AG08396 (cell line): ENCODE measurements around the gene PIGO.
A peak's percentile ranks its signal among the peaks of the same experiment; 100 is the strongest.

Source experiments
- DNase-seq: peaks from one replicate; pipeline ENCODE4 v3.0.0; 2012; ENCODE audit warnings: low spot score, mixed read lengths

The PIGO gene

DNA sequence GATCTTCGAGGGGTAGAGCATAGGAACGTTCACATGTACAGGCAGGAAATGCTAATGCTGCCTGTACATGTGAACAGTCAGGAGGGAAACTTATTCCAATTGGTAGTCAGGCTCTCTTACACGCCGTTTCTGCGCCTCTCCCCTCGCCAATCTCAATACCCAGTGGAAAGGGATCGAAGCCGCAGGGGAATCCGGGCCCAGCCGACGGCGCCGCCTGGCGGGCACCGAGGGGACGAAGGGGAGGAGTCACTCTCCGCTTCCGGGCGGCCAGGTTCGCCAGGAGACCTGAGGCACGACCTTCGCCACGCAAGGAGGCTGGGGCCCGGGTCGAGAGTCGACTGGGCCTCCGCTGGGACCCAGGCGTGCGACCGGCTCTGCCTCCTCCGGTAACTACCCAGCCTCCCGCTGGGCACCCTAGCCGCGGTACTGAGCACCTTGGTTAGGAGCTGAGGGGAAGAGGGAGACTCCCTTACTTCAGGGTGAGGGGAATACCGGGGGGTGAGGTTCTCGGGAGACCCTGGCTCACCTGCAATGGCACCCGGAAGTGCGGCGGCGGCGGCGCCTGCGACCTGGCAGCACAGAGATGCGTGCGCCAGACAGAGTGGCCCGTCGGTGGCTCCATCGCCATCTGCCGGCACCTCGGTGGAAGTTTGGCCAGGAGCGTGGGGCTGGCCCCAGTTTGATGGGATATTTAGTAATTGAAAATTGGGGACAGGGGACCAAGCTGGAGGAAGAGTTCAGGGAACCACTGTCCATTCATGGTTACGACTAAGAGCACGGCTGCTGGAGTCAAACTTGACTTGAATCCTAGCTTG lies at the start of gene PIGO:
TSS of gene PIGO (minus strand) at position 557 of the 815 bp plus-strand sequence. CDS start 1,026 bp downstream, outside the sequence.
- peak; percentile 90 for DNase-seq

DNA sequence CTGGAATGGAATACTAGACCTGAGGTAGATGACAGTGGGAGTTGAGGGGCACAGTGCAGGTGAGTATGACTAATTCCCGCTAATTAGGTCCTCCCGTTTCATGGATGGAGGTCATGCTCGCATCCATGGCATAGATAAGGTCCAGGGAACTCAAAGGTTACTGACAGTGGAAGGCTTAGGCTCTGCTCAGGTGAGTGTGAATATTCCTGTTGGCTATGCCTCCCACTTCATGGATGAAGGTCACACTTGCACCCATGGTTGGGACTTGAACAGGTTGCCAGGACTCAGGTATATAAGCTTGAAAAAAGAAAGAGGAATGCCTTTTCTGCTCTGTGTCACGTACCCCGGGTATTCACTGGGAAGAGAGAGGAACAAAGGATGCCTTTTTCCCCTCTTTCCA lies 45.6 kb upstream of the PIGO start:
- no peak for DNase-seq

DNA sequence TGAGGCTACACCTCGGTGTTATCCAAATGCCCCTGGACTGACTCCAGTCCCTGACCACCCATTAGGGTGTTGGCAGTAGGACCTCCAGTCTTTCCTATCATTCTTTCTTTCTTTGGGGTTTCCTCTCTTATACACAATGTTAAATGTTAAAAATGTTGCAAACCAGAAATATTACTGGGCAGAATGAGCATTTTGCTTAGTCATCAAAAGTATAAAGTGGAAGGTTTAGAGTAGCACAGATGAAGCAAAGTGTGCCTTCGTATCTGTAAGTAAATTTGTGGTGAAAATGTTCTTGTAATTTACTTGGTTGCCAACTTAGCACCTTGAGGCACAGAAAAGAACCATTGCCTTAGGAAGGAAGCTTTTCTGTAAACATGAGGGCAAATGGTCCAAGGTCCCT lies 43.7 kb upstream of the PIGO start:
- DNase-seq, result no peak

DNA sequence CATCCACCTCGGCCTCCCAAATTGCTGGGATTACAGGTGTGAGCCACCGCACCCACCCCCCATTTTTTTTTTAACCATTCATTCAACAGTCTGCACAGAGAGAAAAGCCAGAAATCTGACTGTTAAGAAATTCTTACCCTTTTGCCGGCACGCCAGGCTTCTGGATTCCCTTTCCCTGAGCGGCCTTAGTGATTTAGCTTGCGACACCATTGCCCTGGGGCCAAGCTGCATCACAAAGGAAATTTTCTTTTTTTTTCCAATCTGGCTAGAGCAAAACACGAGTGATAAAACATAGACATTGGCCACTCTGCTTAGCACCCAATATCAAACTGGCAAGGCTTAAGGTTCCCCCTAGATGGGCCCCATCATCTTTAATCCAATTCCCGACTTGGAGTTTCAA lies 40.5 kb upstream of the PIGO start:
- no peak for DNase-seq

DNA sequence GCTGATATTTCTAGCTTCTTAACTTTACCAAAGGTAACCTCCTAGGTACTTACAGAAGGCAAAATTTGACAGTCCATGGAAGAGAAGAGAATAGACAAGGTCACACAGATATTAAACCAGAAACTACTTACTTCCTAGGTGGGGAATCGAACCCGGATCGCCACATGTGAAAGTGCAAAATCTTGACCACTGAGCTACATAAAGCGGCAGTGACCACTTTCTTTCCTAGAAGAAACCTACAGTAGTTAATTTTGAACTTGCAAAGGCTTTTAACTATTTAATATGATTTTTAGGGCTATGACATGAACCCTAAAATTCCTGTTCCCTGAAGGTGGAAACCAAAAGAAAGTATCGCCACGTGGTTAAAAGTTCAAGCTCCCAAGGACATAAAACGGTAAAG lies 39.6 kb upstream of the PIGO start:
- no peak for DNase-seq

DNA sequence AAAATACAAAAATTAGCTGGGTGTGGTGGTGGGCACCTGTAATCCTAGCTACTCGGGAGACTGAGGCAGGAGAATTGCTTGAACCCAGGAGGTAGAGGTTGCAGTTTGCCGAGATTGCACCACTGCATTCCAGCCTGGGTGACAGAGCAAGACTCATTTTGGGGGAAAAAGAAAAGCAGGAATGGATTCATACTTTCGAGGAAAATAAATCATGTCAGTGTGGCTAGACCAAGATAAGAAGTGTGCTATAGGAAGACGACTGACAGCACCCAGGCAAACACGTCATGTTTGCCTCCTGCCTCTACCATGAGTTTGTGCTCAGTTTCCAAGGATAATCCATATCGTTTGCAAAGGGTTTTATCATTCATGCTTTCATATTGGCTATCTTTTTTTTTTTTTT lies 38.5 kb upstream of the PIGO start:
- DNase-seq, result no peak

DNA sequence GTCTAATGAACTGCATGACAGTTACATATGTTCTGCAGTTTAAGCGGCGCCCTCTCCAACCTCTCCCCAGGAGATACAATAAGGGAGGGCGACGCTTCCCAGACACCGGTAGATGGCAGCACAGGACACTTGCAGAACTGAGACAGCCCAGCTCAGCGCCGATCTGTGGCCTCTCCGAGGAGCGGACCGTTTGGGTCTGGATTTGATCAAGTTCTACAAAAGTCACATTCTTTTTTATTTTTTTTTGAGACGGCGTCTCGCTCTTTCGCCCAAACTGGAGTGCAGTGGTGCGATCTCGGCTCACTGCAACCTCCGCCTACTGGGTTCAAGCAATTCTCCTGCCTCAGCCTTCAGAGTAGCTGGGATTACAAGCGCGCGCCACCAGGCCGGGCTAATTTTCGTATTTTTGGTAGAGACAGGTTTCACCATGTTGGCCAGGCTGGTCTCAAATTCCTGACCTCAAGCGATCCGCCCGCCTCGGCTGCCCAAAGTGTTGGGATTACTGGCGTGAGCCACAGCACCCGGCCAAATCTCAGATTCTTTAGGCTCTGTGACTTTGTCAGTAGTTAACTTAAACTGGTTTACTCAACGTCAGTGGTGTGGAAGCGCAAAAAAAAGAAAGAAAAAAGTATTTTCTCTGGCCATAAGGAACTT lies 20.6 kb upstream of the PIGO start:
- DNase-seq, result peak; percentile 86

DNA sequence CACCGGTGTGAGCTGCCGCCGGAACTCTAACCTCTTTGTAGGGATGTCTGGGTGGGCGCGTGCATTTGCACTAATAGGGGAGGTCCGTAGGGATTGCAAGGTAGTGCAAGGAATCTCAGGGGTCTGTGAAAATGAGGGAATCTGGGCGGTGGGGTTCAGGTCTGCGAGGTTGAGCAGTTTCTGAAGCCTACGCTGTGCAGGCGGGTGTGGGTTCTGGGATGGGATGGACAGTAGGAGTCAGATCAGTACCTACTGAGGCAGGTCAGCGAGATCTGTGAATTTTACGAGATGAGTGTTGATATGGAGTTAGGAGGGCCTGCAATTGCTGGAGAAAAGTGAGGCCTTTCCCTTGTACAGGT lies 20.1 kb upstream of the PIGO start:
- DNase-seq, result no peak

DNA sequence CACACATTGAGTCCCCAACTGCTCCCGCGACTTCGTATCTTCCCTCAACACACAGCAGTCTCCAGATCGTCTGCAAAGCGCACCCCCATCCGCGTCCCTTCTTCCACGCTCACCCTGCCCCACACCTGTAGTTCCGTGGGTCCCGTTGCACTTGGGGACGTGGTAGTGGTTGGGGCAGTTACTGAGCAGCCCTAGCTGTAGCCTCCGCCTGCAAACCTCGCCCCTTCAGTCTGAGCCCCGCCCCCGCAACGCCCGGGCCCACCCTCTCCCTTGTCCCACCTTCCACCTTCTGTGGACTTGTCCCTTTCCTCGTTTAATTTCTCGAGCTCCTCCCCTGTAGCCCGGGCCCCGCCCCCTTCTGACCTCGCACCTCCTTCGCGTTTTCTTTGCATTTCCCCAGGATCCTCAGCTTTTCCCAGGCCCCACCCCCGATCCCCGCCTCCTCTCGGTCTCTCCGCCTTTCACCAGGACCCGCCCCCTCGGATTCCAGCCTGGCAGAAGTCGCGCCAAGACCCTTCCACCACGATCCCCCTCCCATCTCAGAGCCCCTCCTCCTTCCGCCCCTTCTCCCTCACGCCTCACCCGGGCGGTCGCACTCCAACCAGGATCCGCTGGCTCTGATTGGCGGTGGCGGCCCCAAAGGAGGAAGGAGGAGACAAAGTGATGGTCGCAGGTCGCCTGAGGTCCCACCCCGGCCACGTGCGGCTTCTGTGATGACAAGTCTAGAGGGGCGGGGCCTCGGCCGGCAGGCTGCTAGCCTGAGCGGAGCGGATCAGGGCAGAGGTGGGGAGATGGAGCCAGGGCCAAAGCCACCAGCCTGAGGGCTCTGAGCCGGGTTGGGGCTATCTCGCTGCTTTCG lies 19.5 kb upstream of the PIGO start, which contains the start of gene ATOSB:
TSS of gene ATOSB (minus strand) at position 183 of the 859 bp plus-strand sequence. CDS start 7,588 bp downstream, outside the sequence.
- DNase-seq, result peak; percentile 90

DNA sequence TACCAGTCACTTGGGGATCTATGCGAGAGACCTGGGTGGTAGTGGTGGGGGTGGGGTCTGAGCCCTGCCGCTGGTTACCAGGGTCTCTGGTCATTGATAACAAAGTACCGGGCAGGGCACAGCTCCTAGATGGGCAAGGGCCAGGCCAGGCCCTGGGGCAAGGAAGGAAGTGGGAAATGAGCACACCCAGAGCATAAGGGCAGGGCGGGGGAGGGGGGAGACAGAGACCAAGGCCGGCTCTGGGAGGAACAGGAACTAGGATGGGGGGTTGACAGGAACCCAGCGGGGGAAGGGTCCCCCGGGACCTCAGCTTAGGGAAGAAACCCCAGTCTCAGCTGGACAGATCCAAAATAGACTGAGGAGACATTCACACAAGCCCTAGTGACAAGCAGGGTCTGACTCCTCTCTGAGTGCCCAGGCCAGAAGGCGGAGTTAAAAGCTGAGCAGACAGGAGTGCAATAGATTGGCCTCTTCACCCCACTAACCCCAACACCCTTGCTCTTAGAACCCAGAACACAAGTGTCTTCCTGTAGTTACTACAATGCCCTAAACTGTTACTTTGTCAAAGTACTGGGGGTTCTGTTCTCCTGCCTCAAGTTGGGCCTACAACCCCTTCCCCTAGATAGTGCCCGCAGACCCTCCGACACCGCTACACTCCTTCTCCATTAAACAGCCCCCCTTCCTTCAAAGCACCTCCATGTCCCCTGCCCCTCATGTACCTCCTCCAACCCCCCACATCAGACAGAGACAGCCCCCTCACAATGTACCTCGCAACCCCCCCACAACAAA lies 18.6 kb upstream of the PIGO start:
- DNase-seq, result no peak

DNA sequence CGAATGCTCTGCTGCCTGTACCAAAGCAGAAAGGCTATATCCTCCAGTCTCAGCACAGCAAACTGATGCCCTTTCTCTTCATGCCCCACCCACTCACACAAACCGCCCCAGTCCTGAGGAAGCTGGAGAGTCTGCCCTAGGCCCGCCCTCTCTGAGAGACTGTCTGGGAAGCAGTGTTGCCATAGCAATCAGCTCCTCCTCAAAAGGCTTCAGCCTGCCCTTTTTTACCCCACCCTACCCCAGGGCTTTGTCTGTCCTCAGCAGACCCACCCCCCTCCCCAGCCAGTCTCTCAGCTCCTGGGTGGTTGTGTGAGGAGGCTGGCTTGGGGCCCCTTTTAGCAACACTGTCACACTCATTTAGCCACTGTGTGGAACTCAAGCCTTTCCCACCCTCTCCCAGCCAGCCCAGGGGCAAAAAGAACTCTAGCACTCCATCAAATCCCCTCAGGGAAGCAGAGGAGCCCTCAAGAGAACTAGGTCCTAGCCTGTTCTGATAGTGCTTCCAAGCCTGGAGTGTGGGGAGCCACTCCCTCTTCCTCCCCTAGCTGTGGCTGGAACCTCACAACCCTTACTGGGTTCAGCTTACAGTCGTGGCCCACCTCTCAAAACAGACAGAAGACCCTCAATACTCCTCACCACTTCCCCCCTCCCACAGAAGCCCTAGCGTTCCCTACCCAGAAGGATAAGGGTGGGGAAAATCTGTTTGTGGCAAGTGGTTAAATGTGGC lies 17.9 kb upstream of the PIGO start:
- peak; percentile 85 for DNase-seq

DNA sequence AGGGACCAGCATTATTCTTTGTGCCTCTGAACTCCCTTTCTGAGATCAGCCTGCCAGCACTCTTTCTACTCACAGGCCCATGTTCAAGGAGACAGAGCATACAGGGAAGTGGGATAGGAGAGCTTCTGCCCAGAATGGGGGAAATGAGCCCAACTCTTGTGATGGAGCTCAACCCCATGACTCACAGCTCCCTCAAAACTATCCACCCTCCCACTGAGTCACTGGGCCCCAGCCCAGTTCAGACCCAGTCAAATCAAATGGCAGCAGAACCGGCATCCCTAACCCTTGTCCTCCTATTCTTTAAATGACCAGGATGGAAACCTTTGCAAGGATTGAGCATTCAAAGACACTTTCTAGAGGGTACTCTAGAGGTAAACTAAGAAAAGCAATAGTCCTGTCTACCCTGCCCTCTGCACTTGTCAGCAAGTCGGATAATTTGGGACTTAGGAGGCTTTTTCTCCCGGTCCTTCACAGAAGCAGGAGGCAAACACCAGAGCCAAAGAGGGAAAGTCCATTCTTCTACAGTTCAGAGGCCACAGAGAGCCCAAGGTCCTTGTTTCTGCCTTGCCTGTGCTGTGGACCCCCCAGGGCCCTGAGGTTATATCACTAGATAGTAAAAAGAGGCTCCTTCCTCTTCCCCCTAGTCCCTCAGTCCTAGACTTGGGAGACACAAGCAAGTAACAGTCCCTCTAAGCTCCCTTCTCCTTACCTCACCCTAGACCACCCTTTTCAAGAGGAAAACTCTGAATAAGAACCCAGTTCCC lies 16.0 kb upstream of the PIGO start:
- peak; percentile 78 for DNase-seq

DNA sequence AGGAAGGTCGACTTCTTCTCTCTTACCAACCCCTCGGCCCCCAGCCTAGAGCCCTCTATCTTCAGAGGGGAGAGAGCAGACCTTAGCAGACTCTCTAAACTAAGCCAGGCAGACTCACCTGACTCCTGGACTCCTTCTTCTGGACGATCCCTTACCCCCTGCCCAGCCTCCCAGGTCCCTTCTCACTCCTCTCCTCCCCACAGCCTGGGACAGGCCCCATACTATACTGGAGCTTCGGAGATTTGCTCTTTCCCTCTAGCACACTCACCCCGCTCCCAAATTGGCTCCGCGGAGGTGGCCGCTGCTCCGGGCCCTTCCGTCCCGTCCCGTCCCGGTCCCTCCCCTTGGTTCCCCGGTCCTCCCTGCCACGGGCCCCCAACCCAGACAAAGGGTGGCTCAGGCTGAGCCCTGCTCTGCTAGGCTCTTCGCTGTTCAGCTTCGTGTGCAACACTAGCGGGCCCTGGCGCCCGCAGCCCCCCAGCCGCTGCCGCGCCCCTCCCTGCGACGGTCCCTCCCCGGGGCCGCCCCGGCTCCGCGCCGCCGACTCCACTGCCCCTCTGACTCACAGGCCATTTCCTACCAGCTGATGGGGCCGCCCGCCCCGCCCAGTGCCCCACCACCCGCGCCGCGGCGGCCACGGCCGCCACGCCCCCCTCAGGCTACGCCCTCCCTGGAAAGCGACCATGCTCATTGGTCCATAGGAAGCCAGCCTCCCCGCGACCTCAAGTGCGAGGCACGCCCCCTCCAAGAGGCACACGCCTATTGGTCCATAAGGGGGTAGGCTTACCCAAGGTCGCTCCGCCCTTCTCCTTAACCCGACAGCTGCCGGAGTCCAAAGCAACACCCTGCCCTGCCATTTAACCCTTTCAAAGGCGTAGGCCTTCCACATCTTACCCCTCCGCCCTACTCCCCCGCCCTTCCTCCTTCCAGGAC lies 14.9 kb upstream of the PIGO start:
- DNase-seq, result peak; percentile 96

DNA sequence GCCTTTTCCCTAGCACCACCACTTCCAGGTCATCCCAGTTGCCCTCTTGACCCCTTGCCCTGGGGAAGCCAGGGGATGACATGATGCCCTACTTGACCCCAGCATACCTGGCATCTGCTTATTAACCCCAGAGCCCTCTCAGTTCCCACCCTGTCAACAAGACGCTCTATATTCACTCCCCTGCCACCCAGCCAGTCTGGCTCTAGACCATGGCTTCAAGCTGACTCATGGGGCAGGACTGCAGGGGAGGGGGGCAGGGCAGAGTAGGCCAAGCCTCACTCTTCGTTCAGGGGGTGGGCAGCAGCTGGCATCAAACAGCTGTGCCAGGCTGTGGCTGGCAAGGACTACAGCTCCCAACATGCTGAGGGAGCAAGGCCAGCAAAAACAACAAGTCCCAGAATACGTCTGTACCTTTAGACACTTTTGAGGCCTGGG lies 14.0 kb upstream of the PIGO start:
- DNase-seq, result peak; percentile 65

DNA sequence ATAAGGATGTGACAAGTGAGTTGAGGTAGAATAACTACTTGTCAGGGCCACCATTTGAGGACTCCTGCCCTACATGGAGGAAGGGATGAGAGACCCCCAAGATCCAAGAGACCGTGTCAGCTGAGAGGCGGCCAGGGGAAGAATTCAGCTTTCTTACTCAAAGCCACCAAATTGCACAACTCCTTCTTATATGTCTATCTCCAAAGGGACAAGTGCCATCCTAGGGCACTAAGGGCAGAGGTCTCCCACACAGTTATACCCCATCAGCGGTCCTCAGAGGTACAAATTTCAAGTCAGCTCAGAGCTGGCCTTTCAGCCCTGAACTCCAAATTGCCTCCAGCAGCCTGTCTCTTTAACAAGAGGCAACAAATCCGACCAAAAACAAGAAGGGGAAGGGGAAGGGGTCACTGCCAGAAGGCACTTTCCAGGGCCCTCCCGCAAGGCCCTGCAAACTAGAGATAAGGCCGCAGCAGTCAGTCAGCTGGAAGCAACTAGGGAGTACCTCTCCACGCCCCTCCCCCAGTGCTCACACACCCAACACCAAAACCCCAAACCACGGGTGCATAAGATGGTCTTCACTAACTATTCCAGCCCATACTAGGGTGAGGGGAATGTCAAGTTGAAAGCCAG lies 12.7 kb upstream of the PIGO start:
- no peak for DNase-seq

DNA sequence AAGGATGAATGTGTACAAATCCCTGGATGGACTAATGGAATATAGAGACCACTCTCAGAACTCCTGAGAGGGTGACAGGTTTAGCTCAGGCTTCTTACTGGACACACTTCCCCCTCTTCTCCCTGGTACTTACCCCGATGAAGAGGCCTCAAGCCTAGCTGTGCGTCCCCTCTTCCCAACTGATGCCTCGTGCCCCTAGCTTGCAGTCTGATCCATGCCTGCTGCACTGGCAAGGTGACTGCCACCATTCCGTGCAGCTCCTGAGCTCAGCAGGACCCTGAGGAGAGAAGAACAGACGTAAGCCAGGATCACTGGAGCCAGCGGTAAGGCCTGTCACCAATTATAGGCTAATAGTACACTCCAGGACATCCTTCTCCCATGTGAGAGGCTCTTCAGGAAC lies 12.1 kb upstream of the PIGO start:
- no peak for DNase-seq

DNA sequence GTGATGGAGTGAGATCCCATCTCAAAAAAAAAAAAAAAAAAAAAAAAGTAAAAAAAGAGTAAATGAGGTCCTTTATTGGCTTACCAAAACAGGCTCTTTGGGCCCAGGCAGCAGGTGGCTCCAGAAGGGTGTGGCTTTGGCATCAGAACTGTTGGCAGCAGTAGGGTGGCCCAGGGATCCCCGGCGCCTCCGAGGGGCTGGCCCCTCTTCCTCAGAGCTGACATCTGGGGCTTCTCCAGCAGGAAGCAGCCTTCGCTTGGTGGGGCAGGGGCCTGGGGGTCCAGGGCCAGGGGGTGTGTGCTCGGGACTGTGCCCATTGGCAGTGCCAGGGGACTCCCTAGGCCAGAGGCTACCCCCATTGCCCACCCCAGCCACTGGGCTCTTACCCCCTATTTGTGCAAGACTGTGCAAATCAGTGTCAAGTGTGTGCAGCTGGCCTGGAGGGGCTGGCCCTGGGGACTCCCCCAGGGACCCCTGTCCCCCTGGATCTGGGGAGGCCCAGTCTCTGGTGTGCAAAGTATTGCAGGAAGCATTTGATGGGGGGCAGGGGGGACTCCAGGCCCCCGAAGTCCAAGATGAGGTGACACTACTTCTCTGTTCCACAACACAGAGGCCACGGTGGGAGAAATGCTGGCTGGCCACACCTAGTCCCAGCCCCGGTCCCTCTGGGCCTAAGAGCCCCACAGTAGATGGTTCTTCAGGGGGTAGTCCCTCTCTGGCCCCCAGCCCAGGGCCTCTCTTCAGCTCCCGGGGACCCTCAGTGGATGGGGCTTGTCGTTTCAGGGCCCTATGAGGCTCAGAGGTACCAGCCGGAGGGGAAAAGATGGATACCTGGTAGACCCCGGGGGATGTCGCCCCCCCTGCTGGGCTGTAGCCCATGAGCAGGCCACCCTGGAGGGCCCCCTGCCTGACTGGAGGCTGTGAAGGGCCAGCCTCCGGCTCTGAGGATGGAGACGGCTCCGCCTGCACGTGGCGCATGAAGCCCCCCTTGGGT lies 11.2 kb upstream of the PIGO start:
- no peak for DNase-seq
